DMS79 treated with DMSO at 0.1 percent for 48 hours (cell line): ENCODE data around the gene FN3K.

ENCODE experiments used
- DNase-seq: peaks from one replicate; lab custom pipeline; 2025; lab: John Stamatoyannopoulos, UW

FN3K gene

DNA sequence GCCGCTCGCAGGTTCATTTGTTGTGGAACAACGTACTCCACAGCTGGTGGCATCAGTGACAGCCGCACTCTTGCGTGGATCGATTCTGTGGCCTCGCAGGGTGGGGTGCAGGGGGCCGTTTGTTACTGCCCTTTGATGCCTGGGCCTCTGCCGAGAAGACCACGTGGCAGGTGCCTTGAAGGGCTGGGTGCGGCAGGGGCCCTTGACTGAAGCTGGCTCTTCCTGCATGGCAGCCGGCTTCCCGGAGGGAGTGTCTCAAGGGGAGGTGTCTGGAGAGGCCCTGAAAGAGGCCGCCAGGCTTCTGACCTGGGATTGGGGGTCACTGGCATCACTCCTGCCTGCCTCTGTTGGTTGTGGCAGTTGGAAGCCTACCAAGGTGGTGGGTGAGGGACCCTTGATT is 60.2 kb downstream of the FN3K start:
- DNase-seq = no peak

DNA sequence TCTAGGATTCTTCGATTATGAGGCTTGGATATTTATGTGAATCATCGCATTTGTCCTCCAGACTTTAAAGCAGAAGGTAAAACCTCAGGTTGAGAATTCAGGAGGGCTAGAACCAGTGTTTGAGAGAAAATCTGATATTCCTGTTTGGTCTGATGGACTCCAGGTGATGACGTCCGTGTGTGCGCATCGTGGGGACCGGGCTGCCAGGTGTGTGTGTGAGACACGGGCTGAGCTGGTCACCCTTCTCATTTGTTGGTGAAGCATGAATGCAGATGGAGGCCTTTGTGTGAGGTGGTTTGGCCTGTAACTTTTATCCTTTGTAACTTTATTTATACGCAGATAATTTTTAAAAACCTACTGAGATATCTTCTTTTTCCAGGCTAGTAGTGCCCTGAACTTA is 61.6 kb downstream of the FN3K start:
- no peak for DNase-seq

DNA sequence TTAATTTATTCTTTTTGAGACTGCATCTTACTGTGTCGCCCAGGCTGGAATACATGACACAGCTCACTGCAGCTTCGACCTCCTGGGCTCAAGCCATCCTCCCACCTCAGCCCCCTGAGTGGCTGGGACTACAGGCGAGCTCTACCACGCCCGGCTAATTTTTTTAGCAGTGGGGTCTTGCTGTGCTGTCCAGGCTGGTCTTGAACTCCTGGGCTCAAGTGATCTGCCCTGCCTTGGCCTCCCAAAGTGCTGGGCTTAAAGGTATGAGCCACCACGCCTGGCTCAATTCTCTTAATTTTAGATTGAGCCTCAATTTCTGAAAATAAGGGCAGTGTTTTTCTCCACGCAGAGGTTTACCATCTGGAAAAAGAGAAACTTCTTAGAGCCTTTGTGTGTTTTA is 63.3 kb downstream of the FN3K start:
- no peak for DNase-seq

DNA sequence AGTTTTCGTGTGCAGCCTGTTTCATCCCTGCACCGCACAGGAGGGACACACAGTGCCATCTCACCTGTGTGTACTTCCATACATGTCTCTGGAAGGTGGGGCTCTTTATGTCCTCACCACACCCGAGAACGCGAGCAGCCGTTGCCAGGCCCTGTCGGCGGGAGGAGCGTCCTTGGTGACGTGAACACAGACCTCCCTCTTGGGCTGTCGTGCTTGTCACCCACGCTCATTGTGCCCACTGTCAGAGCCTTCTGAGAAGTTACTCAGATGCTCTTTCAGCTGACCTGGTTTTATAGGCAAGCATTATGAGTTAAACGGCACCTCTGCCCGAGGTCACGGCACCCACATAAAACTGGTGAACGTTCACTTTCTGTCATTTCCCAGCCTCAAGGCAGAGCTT is 64.2 kb downstream of the FN3K start:
- no peak for DNase-seq
